NOMO-1 treated with dmso at 0.1 percent for 144 hours (cell line): ENCODE results near the gene KRTAP5-6.
A peak's percentile ranks its signal among the peaks of the same experiment; 100 is the strongest.
"Not testable (repeated sequence)": the region's sequence is repeated elsewhere in the genome, so short reads cannot be mapped to it uniquely, and the experiment has no call there.

Source experiments
- DNase-seq: peaks from one replicate; lab custom pipeline; 2025; ENCODE audit not compliant: unreplicated experiment; lab: John Stamatoyannopoulos, UW

Gene KRTAP5-6

DNA sequence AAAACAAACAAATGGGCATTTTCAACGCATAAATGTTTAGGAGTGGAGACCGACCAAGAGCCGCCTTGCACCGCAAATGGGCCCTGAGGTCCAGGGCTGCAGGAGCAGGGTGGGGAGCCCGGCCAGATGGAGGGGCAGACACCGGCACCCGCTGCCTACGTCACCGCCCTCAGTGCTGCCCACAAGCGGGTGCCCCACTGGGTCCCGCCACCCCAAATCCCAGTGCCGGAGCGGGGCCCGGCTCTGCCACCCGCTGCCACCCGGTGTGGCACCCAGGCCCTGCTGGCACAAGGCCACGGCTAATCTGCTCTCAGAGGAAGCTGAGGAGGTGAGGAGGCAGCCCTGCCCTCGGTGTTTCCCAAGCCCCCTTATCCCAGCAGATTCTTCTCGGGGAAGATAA, 13.8 kb upstream of the KRTAP5-6 start:
- not testable (repeated sequence) for DNase-seq

DNA sequence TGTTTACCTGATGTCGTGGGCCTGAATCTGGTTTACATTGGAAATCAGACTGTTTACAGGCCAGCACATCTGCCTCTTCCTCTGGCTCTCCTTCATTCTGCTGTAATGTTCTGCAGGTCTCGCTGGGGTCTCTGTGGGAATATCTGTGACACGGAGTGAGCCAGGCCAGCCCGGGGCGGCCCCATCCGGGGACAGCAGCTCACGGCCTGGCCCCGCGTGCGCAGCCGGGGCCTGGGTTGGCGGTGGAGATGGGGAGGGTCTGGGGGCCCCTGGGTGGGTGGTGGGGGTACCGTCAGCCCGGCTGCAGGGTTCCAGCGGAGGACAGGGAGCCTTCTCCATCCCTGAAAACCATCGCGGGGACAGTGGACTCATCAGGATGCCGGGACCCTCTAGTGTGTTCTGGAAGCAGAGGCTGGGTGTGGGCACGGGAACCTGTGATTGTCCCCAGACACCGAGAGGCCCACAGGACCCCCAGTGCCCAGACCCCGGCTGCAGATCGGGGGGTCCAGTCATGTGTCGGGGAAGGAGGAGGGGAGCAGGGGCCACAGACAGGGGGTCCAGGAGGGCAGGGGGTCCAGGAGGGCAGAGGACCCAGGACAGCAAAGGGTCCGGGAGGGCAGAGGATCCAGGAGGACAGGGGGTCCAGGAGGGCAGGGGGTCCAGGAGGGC, 13.0 kb upstream of the KRTAP5-6 start:
- not testable (repeated sequence) for DNase-seq

GRCh38 chr11:1684886-1685874, 11.8 kb upstream of the KRTAP5-6 start:
- DNase-seq: not testable (repeated sequence)

- not testable (repeated sequence) for DNase-seq
Measured at GRCh38 chr11:1686220-1686619, 10.8 kb upstream of the KRTAP5-6 start.

GRCh38 chr11:1688336-1688947, 8.6 kb upstream of the KRTAP5-6 start:
- DNase-seq: not testable (repeated sequence)

DNA sequence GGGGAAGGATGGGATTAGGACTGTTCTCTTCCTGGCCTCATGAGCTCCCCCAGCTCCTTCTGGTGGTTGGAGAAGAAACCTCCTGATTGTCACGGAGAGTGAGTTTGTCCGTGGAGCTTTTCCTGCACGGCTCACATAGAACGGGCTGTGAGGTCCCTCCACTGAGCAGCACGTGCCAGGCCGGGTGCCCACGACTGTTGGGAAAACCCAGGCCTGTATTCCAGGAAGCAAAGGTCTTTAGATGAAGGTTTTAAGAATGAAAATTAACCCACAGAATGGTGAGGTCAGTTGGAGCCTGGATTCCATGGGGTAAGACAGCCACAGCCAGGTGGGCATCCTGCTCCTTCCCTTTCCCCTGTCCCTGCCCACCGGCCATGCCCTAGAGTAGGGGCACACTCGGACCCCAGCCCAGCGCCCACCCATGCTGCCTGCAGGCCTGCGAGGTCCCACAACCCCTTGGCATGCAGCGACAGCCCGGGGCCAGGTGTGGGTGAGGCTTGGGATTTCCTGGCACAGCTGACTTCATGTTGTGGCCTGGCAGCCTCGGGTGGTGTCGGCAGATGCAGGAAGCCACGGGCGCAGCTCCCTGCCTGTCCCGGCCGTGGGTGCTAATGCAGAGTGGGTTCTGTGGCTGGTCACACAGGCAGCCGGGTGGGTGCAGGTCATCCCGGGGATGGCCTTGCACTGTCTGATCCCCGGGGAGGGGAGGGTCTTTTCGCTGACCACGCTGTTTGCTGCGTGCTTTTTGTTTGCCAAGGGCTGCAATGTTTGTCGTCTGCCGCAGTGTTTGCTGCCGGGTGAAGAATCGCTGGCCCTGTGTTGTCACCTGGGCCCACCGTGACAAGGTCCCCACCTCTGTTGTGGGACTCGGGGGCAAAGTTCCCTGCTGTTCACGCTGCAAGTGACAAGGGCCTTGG, 7.5 kb upstream of the KRTAP5-6 start:
- DNase-seq: not testable (repeated sequence)

DNA sequence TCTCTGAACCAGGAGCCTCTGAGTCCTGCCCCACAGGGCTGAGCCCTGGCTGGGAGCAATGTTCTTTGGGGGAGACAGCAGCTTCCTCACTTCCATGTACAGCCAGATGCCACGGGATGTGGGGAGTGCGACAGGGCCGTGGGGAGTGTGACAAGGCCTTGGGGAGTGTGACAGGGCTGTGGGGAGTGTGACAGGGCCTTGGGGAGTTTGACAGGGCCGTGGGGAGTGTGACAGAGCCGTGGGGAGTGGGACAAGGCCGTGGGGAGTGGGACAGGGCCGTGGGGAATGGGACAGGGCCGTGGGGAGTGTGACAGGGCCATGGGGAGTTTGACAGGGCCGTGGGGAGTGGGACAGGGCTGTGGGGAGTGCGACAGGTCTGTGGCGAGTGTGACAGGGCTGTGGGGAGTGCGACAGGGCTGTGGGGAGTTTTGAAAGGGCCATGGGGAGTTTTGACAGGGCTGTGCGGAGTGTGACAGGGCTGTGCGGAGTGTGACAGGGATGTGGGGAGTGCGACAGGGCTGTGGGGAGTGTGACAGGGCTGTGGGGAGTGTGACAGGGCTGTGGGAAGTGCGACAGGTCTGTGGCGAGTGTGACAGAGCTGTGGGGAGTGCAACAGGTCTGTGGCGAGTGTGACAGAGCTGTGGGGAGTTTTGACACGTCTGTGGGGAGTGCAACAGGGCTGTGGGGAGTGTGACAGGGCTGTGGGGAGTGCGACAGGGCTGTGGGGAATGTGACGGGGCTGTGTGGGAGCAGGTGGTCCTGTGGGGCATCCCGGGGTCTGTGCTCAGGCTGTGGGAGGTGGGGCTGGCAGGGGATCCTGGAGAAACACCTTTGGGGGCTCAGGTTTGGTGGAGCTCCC, 6.6 kb upstream of the KRTAP5-6 start:
- no peak for DNase-seq

DNA sequence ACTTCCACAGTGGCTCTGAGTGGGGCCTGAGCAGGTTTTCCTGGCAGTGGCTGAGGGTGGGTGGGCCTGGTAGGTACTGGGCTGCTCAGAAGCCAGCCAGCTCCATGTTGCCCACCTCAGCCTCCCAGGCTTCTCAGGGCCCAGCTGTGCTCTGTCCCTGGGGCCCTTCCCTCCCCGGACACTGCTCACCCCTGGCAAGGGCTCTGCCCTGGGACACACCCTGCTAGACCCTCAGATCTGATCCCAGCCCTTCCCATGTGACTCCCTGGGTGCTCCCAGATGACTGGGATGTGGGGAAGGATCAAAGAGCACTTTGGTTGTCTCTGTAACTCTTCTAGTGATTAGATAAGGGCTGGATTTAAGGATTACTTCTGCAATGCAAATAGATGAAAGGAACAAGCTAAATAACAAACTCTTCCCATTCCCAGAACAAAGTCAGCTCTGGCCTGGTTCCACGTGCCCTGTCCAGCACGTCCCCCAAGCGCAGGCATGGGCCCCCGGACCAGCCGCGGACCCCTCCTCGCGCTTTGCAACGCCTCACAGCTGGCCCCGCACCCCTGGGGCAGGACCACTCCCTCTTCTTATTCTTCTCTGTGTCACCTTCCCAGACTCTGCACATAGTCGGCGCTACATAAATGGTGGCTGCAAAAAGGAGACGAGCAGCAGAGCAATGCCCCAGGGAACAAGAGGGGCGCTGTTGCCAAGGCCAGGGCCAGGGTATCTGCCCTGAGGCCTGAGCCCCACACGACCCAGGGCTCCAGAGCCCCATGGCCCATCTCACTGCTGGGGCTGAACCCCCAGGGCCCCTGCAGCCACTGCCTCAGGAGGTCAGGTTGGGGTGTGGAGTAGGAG, 5.7 kb upstream of the KRTAP5-6 start:
- no peak for DNase-seq

DNA sequence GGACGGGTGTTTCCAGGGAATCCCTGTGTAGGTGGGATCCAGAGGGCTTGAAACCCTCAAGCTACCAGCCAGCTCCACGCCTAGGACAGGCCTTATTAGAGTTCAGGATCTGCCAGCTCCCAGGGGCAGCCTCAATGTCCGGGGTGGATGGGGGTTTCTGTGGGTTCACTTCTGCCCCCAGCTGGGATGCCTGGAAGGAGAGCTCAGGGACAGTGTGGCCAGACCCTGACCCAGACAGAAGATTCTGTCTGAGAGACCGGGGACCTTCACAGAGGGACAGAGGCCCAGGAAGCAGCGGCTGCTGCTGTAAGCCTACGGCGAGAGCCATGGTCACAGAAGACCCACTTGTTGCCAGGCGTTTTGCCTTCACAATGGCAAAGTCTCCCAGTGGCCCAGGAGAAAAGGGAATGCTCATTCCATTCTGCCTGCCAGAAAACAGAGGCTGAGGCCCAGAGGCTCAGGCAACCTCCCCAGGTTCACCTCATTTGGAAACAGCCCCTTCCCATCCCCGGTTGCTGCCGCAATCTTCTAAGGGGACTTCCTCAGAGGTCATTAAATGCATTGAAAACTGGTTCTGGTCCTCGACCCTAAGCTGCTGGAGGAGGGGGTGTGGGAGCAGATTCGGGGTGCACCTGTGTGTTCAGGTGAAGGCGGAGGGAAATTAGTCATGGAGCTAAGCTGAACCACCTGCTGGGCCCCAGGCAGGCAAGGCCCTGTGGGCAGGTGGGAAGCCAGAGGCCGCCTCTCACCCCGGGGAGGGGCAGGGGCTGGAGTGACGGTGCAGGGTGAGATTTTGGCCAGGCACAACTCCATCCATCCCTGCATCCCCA, 4.9 kb upstream of the KRTAP5-6 start:
- no peak for DNase-seq

- no peak for DNase-seq
Measured at GRCh38 chr11:1692708-1693326, 4.2 kb upstream of the KRTAP5-6 start.

GRCh38 chr11:1693327-1694063, 3.5 kb upstream of the KRTAP5-6 start:
- peak; percentile 40 for DNase-seq

DNA sequence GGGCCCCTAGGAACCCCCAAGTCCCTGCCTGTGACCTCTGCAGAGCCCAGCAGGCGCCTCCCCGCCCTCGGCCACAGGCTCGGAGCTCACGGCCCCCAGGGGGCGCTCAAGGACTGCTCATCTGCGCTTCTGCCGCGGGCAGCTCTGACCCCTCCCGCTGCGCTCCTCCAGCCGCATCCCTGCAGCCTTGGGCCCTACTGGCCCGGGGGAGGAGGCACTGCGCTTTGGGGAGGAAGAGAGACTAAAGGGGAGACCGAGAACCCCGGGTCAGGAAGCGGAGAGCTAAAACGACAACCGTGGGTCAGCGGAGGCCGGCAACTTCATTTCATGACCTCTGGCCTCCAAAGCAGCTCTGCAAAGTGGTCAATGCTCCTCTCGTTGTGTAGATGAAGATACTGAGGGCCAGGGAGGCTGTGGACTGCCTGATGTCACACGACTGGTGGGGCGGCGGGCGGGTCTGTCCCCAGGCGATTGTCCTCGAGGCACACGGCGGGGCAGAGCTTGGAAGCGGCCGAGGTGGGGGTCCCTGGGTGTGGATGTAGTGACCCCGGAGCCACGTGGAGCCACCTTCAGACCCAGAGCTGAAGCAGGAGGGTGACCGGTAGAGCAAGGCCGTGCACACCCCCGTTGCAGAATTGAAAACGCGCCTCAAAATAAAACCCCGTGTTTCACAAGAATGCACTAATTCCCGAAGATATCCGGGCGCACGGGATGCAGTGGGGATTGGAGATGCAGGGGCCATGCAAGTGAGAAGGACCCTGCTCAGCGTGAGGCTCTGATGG, 2.7 kb upstream of the KRTAP5-6 start:
- DNase-seq: peak; percentile 85

DNA sequence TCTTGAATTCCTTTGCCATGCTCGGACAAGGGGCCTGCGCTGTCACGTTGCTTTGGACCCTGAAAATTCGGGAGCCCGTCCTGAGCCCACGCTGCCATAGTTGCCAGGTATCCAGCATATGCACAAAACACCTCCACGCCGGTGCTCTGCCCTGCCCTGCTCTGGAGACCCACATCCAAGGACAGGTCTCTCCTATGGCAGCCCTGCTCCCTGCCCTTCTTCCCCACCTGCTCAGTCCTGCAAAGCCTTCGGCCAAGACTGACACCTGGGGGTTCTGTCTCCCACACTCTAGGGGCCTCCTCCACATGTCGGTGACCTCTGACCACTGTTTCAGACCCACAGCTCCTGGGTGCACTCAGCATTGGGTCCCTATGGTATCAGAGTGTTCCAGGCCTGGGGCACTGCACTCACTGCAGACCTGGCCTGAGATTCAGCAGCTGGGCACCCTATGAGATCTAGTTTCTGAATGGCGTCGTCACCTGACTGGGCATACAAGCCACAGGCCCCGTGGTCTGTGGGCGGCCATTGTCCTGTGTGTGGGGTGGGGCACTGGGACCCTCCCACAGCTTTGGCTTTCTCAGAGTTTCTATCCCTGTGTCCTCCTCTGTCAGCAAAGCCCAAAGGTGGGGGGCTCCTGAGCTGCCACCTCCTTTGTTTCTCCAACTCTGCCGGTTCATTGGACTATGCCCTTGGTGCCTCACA, 2.0 kb upstream of the KRTAP5-6 start:
- no peak for DNase-seq

DNA sequence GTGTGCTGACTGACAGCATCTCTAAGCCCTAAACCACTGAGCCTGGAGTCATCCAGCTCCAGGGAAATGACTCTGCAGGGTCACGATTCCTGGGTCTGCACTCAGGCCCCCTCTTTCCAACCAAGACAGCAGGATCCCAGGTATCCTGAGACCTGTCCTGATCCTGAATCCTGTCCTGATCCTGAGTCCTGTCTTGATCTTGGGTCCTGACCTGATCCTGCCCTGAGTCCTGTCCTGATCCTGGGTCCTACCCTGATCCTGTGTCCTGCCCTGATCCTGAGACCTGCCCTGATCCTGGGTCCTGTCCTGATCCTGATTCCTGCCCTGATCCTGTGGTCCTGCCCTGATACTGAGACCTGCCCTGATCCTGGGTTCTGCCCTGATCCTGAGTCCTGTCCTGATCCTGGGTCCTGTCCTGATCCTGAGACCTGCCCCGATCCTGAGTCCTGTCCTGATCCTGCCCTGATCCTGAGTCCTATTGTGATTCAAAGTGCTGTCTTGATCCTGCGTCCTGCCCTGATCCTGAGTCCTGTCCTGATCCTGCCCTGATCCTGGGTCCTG, 1.4 kb upstream of the KRTAP5-6 start:
- no peak for DNase-seq

- DNase-seq: no peak
Measured at GRCh38 chr11:1699771-1700170, 2.8 kb downstream of the KRTAP5-6 start.
